Fibroblast of pulmonary artery (primary cell): Measurements from ENCODE around the gene ERBIN.

Source experiments
- DNase-seq: peaks from one replicate; pipeline ENCODE4 v3.0.0-alpha.2; 2010; ENCODE audit warnings: low read depth
- H3K4me3 ChIP-seq: replicated peaks from 2 replicates; pipeline ENCODE4 v1.5.1; 2011; ENCODE audit warnings: low read depth, mild to moderate bottlenecking, control low read depth, low read length, moderate library complexity
- TF ChIP-seq, protein P1 (sequence below): IDR thresholded peaks from 2 replicates; pipeline ENCODE4 v1.5.1; 2011; ENCODE audit warnings: mild to moderate bottlenecking, control low read depth, low read length, inconsistent platforms; ENCODE audit errors: missing control alignments

ERBIN gene

DNA sequence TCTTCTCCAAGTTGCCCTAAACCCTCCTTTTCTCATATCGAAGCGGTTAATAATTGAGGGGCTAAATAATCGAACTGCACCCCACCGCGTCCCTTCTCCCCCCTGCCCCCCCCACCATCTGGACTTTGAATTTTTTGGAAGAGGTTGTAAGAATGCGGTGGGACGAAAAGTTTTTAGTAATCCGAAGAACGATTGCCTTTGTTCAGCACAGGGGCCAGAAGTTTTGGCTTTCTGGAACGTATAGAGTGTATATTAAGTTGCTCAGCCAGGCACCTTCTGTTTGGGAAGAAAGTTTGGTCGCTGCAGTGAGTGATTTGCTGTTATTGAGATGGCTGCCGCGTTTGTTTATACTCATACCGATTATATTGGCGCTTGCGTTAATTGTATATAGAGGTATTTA, 518 bp downstream of the ERBIN start:
- peak overlapping the region; percentile 71 for H3K4me3 ChIP-seq
- TF ChIP-seq, protein P1, sequence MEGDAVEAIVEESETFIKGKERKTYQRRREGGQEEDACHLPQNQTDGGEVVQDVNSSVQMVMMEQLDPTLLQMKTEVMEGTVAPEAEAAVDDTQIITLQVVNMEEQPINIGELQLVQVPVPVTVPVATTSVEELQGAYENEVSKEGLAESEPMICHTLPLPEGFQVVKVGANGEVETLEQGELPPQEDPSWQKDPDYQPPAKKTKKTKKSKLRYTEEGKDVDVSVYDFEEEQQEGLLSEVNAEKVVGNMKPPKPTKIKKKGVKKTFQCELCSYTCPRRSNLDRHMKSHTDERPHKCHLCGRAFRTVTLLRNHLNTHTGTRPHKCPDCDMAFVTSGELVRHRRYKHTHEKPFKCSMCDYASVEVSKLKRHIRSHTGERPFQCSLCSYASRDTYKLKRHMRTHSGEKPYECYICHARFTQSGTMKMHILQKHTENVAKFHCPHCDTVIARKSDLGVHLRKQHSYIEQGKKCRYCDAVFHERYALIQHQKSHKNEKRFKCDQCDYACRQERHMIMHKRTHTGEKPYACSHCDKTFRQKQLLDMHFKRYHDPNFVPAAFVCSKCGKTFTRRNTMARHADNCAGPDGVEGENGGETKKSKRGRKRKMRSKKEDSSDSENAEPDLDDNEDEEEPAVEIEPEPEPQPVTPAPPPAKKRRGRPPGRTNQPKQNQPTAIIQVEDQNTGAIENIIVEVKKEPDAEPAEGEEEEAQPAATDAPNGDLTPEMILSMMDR, result no peak
- peak; percentile 16 for DNase-seq

DNA sequence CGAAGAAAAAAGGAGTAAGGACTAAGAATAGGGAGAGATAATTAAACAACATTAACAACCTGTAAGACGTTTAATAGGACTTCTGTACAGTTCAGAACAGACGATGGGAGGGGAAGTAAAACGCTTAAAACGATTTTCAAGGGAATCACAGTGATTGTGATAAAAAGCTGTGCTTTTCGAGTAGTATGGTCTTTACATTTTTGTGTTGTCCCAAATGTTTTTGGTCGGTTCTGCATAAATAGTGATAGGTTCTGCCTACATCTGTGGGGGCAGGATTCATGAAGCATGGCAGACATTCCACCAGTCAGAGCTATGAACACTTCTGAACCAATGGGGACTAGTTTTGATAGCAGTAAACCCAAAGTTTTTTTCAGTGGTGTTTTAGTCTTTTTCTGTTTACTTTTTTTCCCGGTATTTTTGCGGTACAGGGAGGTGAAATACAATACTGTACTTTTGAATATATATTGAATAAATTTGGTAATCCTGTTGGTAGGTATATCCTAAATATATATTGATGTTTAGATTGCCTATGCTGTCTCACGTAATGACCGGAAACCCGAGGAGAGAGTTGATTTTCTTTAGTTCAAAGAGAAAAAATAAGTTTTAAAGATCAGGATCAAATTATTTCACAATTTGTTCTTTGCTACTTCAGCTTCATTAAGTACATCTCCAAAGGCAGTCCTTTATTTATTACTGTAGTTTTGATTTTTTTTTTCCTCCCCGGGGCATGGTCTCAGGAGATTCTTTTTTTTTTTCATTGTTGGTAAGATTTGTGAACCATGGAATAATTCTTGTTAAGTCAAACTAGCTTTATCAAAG, 1.3 kb downstream of the ERBIN start:
- H3K4me3 ChIP-seq, result peak overlapping the region; percentile 71
- DNase-seq, result peak; percentile 70
- TF ChIP-seq, protein P1, result no peak

DNA sequence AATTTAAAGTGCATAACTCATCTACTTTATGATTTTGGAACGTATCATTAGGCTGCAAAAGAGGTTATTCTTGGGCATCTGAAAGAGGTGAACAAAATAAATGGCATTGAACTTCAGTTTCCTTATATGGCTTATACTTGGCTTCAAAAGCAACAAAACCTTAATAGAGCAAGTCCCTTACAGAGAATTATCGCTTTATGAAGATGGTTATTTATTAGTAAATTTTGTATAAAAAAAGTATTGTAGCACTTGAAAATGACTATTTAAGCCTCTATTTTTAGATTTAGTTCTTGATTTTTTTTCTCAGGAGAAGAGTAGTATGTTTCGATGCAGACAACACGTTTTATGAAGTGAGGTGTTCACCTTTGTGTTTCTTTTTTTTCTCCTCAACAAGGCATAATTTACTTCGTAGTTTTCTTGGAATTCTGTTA, 2.0 kb downstream of the ERBIN start:
- DNase-seq, result no peak
- TF ChIP-seq, protein P1, result no peak
- H3K4me3 ChIP-seq, result peak overlapping the region; percentile 71

DNA sequence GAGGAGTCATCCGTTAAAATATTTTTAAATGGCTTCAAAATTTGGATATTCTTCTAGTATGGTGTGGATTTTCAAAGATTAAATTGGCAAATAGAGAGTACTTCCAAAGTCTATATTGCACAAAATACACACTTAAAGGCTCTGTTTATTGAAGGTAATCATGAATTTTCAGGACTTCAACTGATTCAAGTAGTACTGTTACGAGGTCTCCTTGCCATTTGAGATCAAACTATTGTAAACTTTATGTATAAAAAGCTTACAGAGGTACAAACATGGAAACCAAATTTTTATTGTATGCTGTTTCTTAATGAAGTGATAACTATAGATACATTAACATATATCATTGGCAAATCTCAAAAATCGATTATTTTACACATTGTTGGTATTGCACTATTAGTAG, 2.5 kb downstream of the ERBIN start:
- TF ChIP-seq, protein P1, result no peak
- DNase-seq, result no peak
- H3K4me3 ChIP-seq, result peak overlapping the region; percentile 71

DNA sequence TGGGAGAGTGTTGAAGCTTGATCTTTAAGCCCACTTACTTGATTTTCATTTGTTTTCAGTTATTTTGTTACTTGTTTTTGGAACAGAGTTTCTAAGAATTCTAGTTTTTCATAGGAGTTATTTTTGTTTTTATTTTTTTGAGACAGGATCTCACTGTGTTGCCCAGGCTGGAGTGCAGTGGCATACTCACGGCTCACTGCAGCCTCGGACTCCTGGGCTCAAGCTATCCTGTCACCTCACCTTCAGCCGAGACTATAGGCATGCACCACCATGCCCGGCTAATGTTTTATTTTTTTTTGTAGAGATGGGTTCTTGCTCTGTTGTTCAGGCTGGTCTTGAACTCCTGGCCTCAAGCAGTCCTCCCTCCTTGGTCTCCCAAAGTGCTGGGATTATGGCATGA, 6.3 kb downstream of the ERBIN start:
- TF ChIP-seq, protein P1, result no peak
- no peak for DNase-seq
- H3K4me3 ChIP-seq, result no peak overlapping the region

DNA sequence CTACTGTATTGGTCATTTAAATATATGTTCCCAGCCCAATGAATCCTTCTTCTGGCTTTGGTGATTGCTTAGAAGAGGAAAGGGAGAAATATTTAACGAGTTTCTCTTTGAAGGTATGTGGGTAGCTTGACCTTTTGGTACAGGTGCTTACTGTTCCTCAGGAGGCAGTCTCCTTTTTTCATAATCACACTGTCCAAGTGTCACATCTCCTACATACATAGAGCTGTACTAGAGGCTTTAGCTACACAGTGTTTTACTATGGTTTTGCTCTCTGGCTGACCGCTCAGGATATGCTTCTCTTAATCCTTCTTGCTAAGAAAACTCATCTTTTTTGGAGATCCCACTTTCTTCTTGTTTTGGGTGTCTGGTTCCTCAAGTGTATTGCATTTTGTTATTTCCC, 6.9 kb downstream of the ERBIN start:
- TF ChIP-seq, protein P1, result no peak
- H3K4me3 ChIP-seq, result no peak overlapping the region
- no peak for DNase-seq

DNA sequence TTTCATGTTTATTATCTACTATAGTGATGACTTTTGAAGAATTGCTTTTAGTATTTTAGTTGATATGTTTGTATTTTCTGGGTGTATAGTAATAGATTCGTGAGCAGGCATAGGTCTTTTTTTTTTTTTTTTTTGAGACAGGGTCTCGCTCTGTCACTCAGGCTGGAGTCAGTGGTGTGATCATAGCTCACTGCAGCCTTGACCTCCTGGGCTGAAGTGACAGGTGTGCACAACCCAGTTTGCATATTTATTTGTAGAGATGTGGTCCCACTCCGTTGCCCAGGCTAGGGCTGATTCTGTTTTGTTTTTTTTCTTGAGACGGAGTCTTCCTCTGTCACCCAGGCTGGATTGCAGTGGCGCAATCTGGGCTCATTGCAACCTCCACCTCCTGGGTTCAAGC, 11.9 kb downstream of the ERBIN start:
- H3K4me3 ChIP-seq, result no peak overlapping the region
- no peak for DNase-seq
- TF ChIP-seq, protein P1, result no peak
